Sigmoid colon (tissue), 7 donors: Measurements from ENCODE around the gene ZBTB22. TPM values are rescaled to one million over a fixed set of nuclear protein-coding genes. Genes with fewer than 3 reads are reported as not detected.

Source experiments
- DNase-seq: peaks from one replicate; pipeline ENCODE4 v3.0.0-alpha.2; 2019
- H3K27ac ChIP-seq, 4 donors: fragments of 200-600 bp; sonication (generic); one replicate each; pipeline ENCODE4 v1.5.1; 2016 to 2019; ENCODE audit warnings: mild to moderate bottlenecking in 1 of 4
- H3K27me3 ChIP-seq, 3 donors: fragments of 200-600 bp; sonication (generic); one replicate each; pipeline ENCODE4 v1.5.1; 2019; ENCODE audit warnings: mild to moderate bottlenecking in 1 of 3
- H3K36me3 ChIP-seq, 4 donors: fragments of 200-600 bp; sonication (generic); one replicate each; pipeline ENCODE4 v1.5.1; 2016 to 2019
- H3K4me1 ChIP-seq, 4 donors: fragments of 200-600 bp; sonication (generic); one replicate each; pipeline ENCODE4 v1.5.1; 2017 to 2019
- H3K4me3 ChIP-seq, 4 donors: fragments of 200-600 bp; sonication (generic); one replicate each; pipeline ENCODE4 v1.5.1; 2017 to 2019; ENCODE audit warnings: mild to moderate bottlenecking in 2 of 4, moderate library complexity in 1 of 4
- H3K9me3 ChIP-seq, 4 donors: fragments of 200-600 bp in 3 of 4; sonication (generic) in 3 of 4; one replicate each; pipeline versions ENCODE4 v1.5.1 to v1.6.1; 2013 to 2019
- CTCF ChIP-seq, 4 experiments: fragments of 450-650 bp in 3 of 4; fragments of 200-600 bp in 1 of 4; IDR thresholded peaks; one replicate each; pipeline ENCODE4 v1.5.1; 2016 to 2019; ENCODE audit warnings: antibody characterized with exemption in 4 of 4, mild to moderate bottlenecking in 3 of 4, moderate library complexity in 2 of 4
- EP300 ChIP-seq, 4 donors: sonication (generic); formaldehyde crosslinking; IDR thresholded peaks; one replicate each; pipeline ENCODE4 v1.6.1; 2017; ENCODE audit warnings: antibody characterized with exemption in 4 of 4
- POLR2A ChIP-seq, 2 donors: fragments of 450-650 bp; IDR thresholded peaks; one replicate each; pipeline ENCODE4 v1.6.1; 2016; ENCODE audit warnings: antibody characterized with exemption in 2 of 2, mild to moderate bottlenecking in 2 of 2, moderate library complexity in 2 of 2
- POLR2AphosphoS5 ChIP-seq, 4 donors: sonication (generic); formaldehyde crosslinking; IDR thresholded peaks; one replicate each; pipeline ENCODE4 v1.6.1; 2017; ENCODE audit warnings: antibody characterized with exemption in 4 of 4
- WGBS, 2 donors: extraction: QIAGEN DNeasy Blood & Tissue Kit; methylation state at CpG; one replicate each; pipeline ENCODE4 v1.1.7; 2013; 5-methylcytosine and 5-hydroxymethylcytosine counted together
- intact Hi-C: fragments of 100-400 bp; cut with DNase I; formaldehyde crosslinking; loops from one replicate; pipeline ENCODE4 v1.15.1; 2023
- polyA plus RNA-seq, 3 donors: library from polyadenylated mRNA; stranded (reverse); fragments of 200-250 nt; gene quantifications; one replicate each; pipeline ENCODE4 v1.2.3, GENCODE V29; 2013
- total RNA-seq, 4 donors: library from RNA; depleted of rRNA; stranded (reverse); fragments of >200 nt; gene quantifications; one replicate each; pipeline ENCODE4 v1.1.0, GENCODE V29; 2016
- donor health status: healthy with polysubstance abuse.
- donor health status: Bipolar disorder and iron deficiency.
- donor health status: healthy.

Gene ZBTB22
- total and polyA plus RNA-seq, 7 donors: 9.4 to 19.2 (median 13.2) TPM

- Histone ChIP-seq H3K27me3 (no peaks in the 10 kb centered on the region), H3K4me1 (peaks cover 0 to 32% (median 28%) of the 10 kb centered on the region in 4 donors), H3K9me3 (no peaks in the 10 kb centered on the region), H3K27ac (no peak overlapping the region), H3K36me3 (peaks cover 19 to 62% (median 37%) of the 10 kb centered on the region in 4 donors), H3K4me3 (no peak overlapping the region)
- TF ChIP-seq POLR2AphosphoS5 (IDR thresholded peaks at IDR 0.05): no peak
- no peak for TF ChIP-seq POLR2A (IDR thresholded peaks at IDR 0.05)
- no peak for TF ChIP-seq EP300 (IDR thresholded peaks at IDR 0.05)
- TF ChIP-seq CTCF (IDR thresholded peaks at IDR 0.05): no peak
- intact Hi-C loops: no loop called here
- no peak for DNase-seq
- 91 to 92% methylated on average over 16 of the region's 16 CpGs for WGBS, 2 donors
Measured at GRCh38 chr6:33292996-33293682, 24.4 kb downstream of the ZBTB22 start.

- DNase-seq: no peak
- Histone ChIP-seq H3K4me1 (peaks cover 0 to 30% (median 23%) of the 10 kb centered on the region in 4 donors), H3K36me3 (peaks cover 20 to 70% (median 38%) of the 10 kb centered on the region in 4 donors), H3K27me3 (no peaks in the 10 kb centered on the region), H3K27ac (peak overlapping the region in 1 of 4 donors; percentile 80), H3K4me3 (peak overlapping the region in 1 of 4 donors; percentile 61), H3K9me3 (no peaks in the 10 kb centered on the region)
- TF ChIP-seq CTCF (IDR thresholded peaks at IDR 0.05): no peak
- TF ChIP-seq EP300 (IDR thresholded peaks at IDR 0.05): no peak
- no peak for TF ChIP-seq POLR2AphosphoS5 (IDR thresholded peaks at IDR 0.05)
- TF ChIP-seq POLR2A (IDR thresholded peaks at IDR 0.05): no peak
- WGBS, 2 donors: 76 to 81% methylated on average over 7 of the region's 7 CpGs
- intact Hi-C loops: no loop called here
Measured at GRCh38 chr6:33290459-33290858, 27.1 kb downstream of the ZBTB22 start.

GRCh38 chr6:33289784-33290315, 27.7 kb downstream of the ZBTB22 start:
- H3K9me3 ChIP-seq: no peaks in the 10 kb centered on the region
- intact Hi-C loops: no loop called here
- H3K27me3 ChIP-seq: no peaks in the 10 kb centered on the region
- WGBS, 2 donors: 3 to 5% methylated on average over 14 of the region's 14 CpGs
- peak overlapping the region; percentile 61 to 73 (median 69) for H3K4me3 ChIP-seq
- DNase-seq: no peak
- peaks cover 14 to 70% (median 32%) of the 10 kb centered on the region in 4 donors for H3K36me3 ChIP-seq
- TF ChIP-seq EP300 (IDR thresholded peaks at IDR 0.05) (no peak), CTCF (IDR thresholded peaks at IDR 0.05) (no peak), POLR2AphosphoS5 (IDR thresholded peaks at IDR 0.05) (no peak), POLR2A (IDR thresholded peaks at IDR 0.05) (no peak)
- peaks cover 0 to 30% (median 23%) of the 10 kb centered on the region in 4 donors for H3K4me1 ChIP-seq
- H3K27ac ChIP-seq: peak overlapping the region; percentile 80 to 88 (median 82)

- Histone ChIP-seq H3K36me3 (peaks cover 14 to 69% (median 32%) of the 10 kb centered on the region in 4 donors), H3K27me3 (no peaks in the 10 kb centered on the region), H3K4me1 (peaks cover 0 to 30% (median 23%) of the 10 kb centered on the region in 4 donors), H3K9me3 (no peaks in the 10 kb centered on the region), H3K4me3 (peak within 1 kb of the TSS; percentile 61 to 73 (median 69)), H3K27ac (peak within 1 kb of the TSS; percentile 80 to 88 (median 82))
- TF ChIP-seq CTCF (IDR thresholded peaks at IDR 0.05): no peak
- TF ChIP-seq POLR2AphosphoS5 (IDR thresholded peaks at IDR 0.05): peak; percentile 68 to 82 (median 76)
- TF ChIP-seq POLR2A (IDR thresholded peaks at IDR 0.05): peak in 1 of 2 donors; percentile 21
- intact Hi-C loops: no loop called here
- DNase-seq: peak; percentile 93
- WGBS, 2 donors: 0% methylated on average over 43 of the region's 43 CpGs
Measured at GRCh38 chr6:33288921-33289783, 28.4 kb downstream of the ZBTB22 start, which contains the start of the genes PFDN6 and WDR46. TSS of gene PFDN6 (plus strand) at chr6:33289601. CDS start at chr6:33289857, 256 bp downstream. TSS of gene WDR46 (minus strand) at chr6:33289239. CDS start at chr6:33289170, 69 bp downstream.
